Measurements from ENCODE around the gene CEP120. TPM values are rescaled to one million over a fixed set of nuclear protein-coding genes. Genes with fewer than 3 reads are reported as not detected.

The CEP120 gene
- total RNA-seq, 3 donors from 2014 or later (not counting 1 experiment from before 2014, with no cell fraction given) = 51.2 to 58.9 (median 54.6) TPM

DNA sequence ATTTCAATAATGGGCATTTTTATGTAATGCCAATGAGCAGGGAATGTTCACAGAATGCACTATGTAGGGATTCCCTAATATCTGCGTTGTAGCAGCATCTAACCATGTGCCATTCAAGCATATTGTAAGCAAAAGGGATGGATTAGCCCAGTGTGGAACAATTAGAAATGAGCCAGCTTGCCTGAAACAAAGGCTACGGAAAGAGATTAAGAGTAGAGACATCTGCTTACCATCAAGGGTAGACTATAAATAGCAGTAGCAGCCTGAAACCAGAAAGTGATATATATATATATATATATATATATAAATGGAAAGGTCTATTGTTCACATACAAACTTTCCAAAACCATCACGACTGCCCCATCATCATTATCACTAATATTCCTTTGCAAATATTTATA lies 31.9 kb upstream of the CEP120 start:
- Mint-ChIP-seq H3K27ac (no peak overlapping the region), H3K4me3 (no peak overlapping the region), H3K27me3 (ENCODE audit: low read depth in 2 of 2) (peaks cover 3 to 15% of the 10 kb centered on the region in 2 donors), H3K36me3 (no peaks in the 10 kb centered on the region), H3K9me3 (no peaks in the 10 kb centered on the region), H3K4me1 (no peaks in the 10 kb centered on the region)
- Histone ChIP-seq H3K27ac (ENCODE audit: low read length) (no peak overlapping the region), H3K4me1 (ENCODE audit: control insufficient read depth, insufficient read depth, low read length) (no peaks in the 10 kb centered on the region), H3K36me3 (ENCODE audit: control insufficient read depth, insufficient read depth, low read length) (no peaks in the 10 kb centered on the region), H3K9me3 (ENCODE audit: control insufficient read depth, insufficient read depth, low read length) (no peaks in the 10 kb centered on the region), H3K27me3 (ENCODE audit: control insufficient read depth, insufficient read depth, low read length) (no peaks in the 10 kb centered on the region), H3K4me3 (ENCODE audit: low read length) (no peak overlapping the region)
- TF ChIP-seq, protein P1, sequence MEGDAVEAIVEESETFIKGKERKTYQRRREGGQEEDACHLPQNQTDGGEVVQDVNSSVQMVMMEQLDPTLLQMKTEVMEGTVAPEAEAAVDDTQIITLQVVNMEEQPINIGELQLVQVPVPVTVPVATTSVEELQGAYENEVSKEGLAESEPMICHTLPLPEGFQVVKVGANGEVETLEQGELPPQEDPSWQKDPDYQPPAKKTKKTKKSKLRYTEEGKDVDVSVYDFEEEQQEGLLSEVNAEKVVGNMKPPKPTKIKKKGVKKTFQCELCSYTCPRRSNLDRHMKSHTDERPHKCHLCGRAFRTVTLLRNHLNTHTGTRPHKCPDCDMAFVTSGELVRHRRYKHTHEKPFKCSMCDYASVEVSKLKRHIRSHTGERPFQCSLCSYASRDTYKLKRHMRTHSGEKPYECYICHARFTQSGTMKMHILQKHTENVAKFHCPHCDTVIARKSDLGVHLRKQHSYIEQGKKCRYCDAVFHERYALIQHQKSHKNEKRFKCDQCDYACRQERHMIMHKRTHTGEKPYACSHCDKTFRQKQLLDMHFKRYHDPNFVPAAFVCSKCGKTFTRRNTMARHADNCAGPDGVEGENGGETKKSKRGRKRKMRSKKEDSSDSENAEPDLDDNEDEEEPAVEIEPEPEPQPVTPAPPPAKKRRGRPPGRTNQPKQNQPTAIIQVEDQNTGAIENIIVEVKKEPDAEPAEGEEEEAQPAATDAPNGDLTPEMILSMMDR (IDR thresholded peaks at IDR 0.05) = no peak
- 59% methylated on average over 2 of the region's 3 CpGs for WGBS (ENCODE audit: insufficient coverage)
- no peak for DNase-seq
- intact Hi-C loops (cut with micrococcal nuclease) = no loop called here
- ATAC-seq = no peak

DNA sequence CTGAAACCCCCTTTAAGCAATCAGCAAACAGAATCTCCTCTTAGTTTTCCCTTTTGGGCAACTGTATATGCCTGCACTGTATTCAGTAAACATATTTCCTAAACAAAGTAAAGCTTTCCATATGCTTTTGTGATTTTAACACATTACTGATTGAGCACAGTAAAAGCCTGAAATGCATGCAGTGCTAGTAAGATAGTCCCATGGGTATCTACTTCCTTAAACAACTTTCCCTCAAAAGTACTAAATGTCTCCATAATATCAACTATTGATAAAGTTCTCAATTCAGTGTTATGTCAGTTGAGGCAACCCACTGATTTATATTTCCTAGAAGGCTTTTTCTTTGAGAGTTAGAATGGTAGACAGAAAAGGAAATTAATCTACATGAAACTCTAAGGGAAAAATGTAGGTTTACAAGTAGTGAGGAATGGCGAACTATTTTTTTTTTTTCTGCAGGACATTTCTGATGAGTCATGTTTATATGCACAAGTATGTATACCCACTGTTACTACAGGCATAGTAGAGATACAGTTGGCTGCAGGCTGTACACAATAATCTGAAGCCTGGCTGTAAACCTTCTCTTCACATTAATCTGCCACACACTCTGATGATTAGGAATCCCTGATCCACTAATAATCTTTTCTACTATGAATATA lies 31.2 kb upstream of the CEP120 start:
- no peaks in the 10 kb centered on the region for H3K9me3 Mint-ChIP-seq

DNA sequence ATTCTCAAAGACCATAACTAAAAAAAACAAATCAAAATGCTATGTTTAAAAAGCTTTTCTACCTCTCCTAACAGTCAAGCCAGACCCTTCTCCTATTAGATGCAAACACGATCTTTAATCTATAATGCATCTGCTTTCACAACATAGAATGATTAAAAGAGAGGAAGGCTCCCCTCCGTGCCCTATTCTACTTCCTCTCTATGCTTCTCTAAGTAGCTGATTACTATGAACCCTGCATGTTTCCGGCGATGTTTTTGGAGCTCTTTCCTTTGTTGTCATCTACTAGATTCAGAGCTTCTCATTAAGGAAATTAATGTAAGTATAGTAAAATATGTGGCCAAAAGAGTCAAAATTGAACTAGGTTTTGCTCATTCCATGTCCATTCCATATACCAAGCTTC lies 29.2 kb upstream of the CEP120 start:
- DNase-seq (no peak), ATAC-seq (no peak)
- H3K36me3 Mint-ChIP-seq = no peaks in the 10 kb centered on the region
- Histone ChIP-seq H3K36me3 (ENCODE audit: control insufficient read depth, insufficient read depth, low read length) (no peaks in the 10 kb centered on the region), H3K27ac (ENCODE audit: low read length) (no peak overlapping the region), H3K27me3 (ENCODE audit: control insufficient read depth, insufficient read depth, low read length) (no peaks in the 10 kb centered on the region), H3K4me1 (ENCODE audit: control insufficient read depth, insufficient read depth, low read length) (no peaks in the 10 kb centered on the region), H3K9me3 (ENCODE audit: control insufficient read depth, insufficient read depth, low read length) (no peaks in the 10 kb centered on the region), H3K4me3 (ENCODE audit: low read length) (no peak overlapping the region)
- no peaks in the 10 kb centered on the region for H3K4me1 Mint-ChIP-seq
- H3K27ac Mint-ChIP-seq = no peak overlapping the region
- TF ChIP-seq, protein P1 (IDR thresholded peaks at IDR 0.05) = no peak
- H3K9me3 Mint-ChIP-seq = no peaks in the 10 kb centered on the region
- no peak overlapping the region for H3K4me3 Mint-ChIP-seq
- peaks cover 9 to 28% of the 10 kb centered on the region in 2 donors for H3K27me3 Mint-ChIP-seq (ENCODE audit: low read depth in 2 of 2)
- 100% methylated on average over 1 of the region's 4 CpGs for WGBS (ENCODE audit: insufficient coverage)
- intact Hi-C loops (cut with micrococcal nuclease) = no loop called here

More for the DNA sequence above, 31.2 kb upstream of the CEP120 start:
- H3K27me3 Mint-ChIP-seq (ENCODE audit: low read depth in 2 of 2) = peaks cover 3 to 15% of the 10 kb centered on the region in 2 donors
- WGBS (ENCODE audit: insufficient coverage) = no CpG with 5 or more reads among the region's 1 CpG
- Histone ChIP-seq H3K4me3 (ENCODE audit: low read length) (no peak overlapping the region), H3K9me3 (ENCODE audit: control insufficient read depth, insufficient read depth, low read length) (no peaks in the 10 kb centered on the region), H3K27ac (ENCODE audit: low read length) (no peak overlapping the region), H3K36me3 (ENCODE audit: control insufficient read depth, insufficient read depth, low read length) (no peaks in the 10 kb centered on the region), H3K27me3 (ENCODE audit: control insufficient read depth, insufficient read depth, low read length) (no peaks in the 10 kb centered on the region), H3K4me1 (ENCODE audit: control insufficient read depth, insufficient read depth, low read length) (no peaks in the 10 kb centered on the region)
- ATAC-seq = no peak
- TF ChIP-seq, protein P1 (IDR thresholded peaks at IDR 0.05) = no peak
- H3K36me3 Mint-ChIP-seq = no peaks in the 10 kb centered on the region
- no peak overlapping the region for H3K27ac Mint-ChIP-seq
- H3K4me1 Mint-ChIP-seq = no peaks in the 10 kb centered on the region
- intact Hi-C loops (cut with micrococcal nuclease) = no loop called here
- no peak for DNase-seq
- H3K4me3 Mint-ChIP-seq = no peak overlapping the region

DNA sequence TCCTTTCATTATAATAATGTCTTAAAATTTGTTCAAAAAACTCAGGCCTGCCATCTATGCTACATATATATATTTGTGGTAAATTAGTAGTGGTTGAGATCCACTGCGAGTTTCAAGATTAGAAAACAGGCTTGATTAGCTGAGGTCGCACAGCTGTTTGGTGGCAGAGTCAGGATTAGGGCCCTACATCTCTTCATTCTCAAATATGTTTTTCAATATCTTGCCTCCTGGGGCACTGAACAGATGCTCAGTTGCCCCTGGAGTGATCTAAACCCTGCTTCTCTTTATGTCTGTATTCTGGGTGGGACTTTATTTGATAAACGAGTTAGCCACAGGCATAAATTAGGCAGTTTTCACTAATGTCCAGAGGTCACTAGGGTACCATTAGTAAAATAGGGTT lies 27.8 kb upstream of the CEP120 start:
- Histone ChIP-seq H3K27me3 (ENCODE audit: control insufficient read depth, insufficient read depth, low read length) (no peaks in the 10 kb centered on the region), H3K4me1 (ENCODE audit: control insufficient read depth, insufficient read depth, low read length) (no peaks in the 10 kb centered on the region), H3K27ac (ENCODE audit: low read length) (no peak overlapping the region), H3K36me3 (ENCODE audit: control insufficient read depth, insufficient read depth, low read length) (no peaks in the 10 kb centered on the region), H3K4me3 (ENCODE audit: low read length) (no peak overlapping the region), H3K9me3 (ENCODE audit: control insufficient read depth, insufficient read depth, low read length) (no peaks in the 10 kb centered on the region)
- Mint-ChIP-seq H3K27me3 (ENCODE audit: low read depth in 2 of 2) (peaks cover 10 to 36% of the 10 kb centered on the region in 2 donors), H3K4me3 (no peak overlapping the region), H3K36me3 (no peaks in the 10 kb centered on the region), H3K4me1 (no peaks in the 10 kb centered on the region), H3K9me3 (no peaks in the 10 kb centered on the region), H3K27ac (no peak overlapping the region)
- TF ChIP-seq, protein P1 (IDR thresholded peaks at IDR 0.05) = no peak
- 100% methylated on average over 2 of the region's 3 CpGs for WGBS (ENCODE audit: insufficient coverage)
- DNase-seq (no peak), ATAC-seq (no peak)
- intact Hi-C loops (cut with micrococcal nuclease) = no loop called here

All from natural killer cell (primary cell).